Mucosa of stomach (tissue), 1 donor: ENCODE measurements around the gene NFE2L1.
"Not testable (repeated sequence)": the region's sequence is repeated elsewhere in the genome, so short reads cannot be mapped to it uniquely, and the experiment has no call there.

ENCODE experiments used
- H3K27me3 ChIP-seq: one replicate; pipeline ENCODE4 v1.7.0; 2013; ENCODE audit warnings: mild to moderate bottlenecking, low read length; ENCODE audit not compliant: control insufficient read depth, insufficient read depth
- H3K36me3 ChIP-seq: one replicate; pipeline ENCODE4 v1.7.0; 2013; ENCODE audit warnings: low read length; ENCODE audit not compliant: control insufficient read depth, insufficient read depth
- H3K4me1 ChIP-seq: one replicate; pipeline ENCODE4 v1.7.0; 2013; ENCODE audit warnings: mild to moderate bottlenecking, low read length; ENCODE audit not compliant: control insufficient read depth, insufficient read depth
- H3K4me3 ChIP-seq: one replicate; pipeline ENCODE4 v1.7.0; 2013; ENCODE audit warnings: low read length
- H3K9ac ChIP-seq: one replicate; pipeline ENCODE4 v1.7.0; 2013; ENCODE audit warnings: mild to moderate bottlenecking, low read length, moderate library complexity
- H3K9me3 ChIP-seq: one replicate; pipeline ENCODE4 v1.7.0; 2013; ENCODE audit warnings: mild to moderate bottlenecking, low read length, moderate library complexity; ENCODE audit not compliant: control insufficient read depth
- donor health status: Pancreatic carcinoma.

NFE2L1 gene

DNA sequence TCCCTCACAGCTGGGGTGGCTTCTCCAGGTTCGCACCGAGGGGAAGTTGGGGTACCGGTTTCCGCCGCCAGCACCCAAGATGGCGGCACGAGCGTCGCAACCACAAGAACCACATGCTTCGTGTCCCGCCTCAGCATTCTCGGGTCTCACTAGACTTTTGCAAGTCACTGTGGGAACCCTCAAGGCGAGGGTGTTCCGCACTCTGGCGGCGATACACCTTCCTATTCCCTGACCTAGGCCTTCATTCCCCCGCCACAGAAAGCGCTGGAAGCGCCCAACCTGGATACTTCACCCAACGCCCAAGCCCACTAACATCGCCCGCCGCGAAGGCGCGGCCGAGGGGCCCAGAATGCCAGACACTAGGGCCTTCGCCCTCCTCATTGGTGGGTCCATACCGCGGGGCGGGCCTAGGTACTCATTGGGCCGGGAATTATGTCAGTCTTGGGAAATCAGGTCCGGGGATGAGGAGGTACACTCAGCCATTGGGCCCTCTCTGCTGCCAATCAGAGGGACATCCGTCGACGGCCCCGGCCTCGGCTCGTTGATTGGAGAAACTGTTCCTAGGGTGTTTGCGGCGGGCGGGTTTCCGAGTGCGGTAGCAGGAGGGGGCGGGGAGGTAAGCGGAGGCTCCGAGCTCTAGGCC, at the start of gene NFE2L1:
NFE2L1 (plus strand) TSS at position 619 of the 643 bp plus-strand sequence. CDS start 2,760 bp downstream, outside the sequence.
- peak within 1 kb of the TSS; percentile 82 for H3K9ac ChIP-seq
- no peaks in the 10 kb centered on the region for H3K27me3 ChIP-seq
- H3K4me3 ChIP-seq = peak within 1 kb of the TSS; percentile 88
- H3K4me1 ChIP-seq = peaks cover 52% of the 10 kb centered on the region
- no peaks in the 10 kb centered on the region for H3K9me3 ChIP-seq
- H3K36me3 ChIP-seq = no peaks in the 10 kb centered on the region

- Histone ChIP-seq H3K9ac (no peak overlapping the region), H3K27me3 (no peaks in the 10 kb centered on the region), H3K36me3 (no peaks in the 10 kb centered on the region), H3K4me1 (peaks cover 12% of the 10 kb centered on the region), H3K4me3 (no peak overlapping the region), H3K9me3 (no peaks in the 10 kb centered on the region)
These were observed 48.6 kb upstream of the NFE2L1 start for GRCh38 chr17:47999582-47999981.

DNA sequence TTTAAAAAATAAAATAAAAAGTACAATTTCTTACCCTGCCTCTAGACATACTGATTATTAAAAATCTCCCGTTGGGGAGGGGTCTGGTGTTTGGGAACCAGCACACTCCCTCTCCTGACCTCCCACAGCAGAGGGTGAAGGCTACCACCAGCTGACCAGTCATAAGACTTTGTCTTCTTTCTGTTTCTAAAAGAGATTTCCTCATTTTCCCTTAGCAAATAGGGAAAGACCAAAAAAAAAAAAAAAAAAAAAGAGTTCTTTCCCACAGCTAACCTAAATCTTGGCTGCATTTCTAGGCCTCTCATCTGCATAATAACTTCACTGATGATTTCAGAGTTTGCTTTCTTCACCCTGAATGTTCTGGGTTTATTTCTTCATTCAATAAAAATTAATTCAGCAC, 47.0 kb upstream of the NFE2L1 start:
- no peaks in the 10 kb centered on the region for H3K36me3 ChIP-seq
- H3K27me3 ChIP-seq = peaks cover 5% of the 10 kb centered on the region
- peaks cover 12% of the 10 kb centered on the region for H3K4me1 ChIP-seq
- H3K4me3 ChIP-seq = no peak overlapping the region
- H3K9ac ChIP-seq = no peak overlapping the region
- H3K9me3 ChIP-seq = no peaks in the 10 kb centered on the region

DNA sequence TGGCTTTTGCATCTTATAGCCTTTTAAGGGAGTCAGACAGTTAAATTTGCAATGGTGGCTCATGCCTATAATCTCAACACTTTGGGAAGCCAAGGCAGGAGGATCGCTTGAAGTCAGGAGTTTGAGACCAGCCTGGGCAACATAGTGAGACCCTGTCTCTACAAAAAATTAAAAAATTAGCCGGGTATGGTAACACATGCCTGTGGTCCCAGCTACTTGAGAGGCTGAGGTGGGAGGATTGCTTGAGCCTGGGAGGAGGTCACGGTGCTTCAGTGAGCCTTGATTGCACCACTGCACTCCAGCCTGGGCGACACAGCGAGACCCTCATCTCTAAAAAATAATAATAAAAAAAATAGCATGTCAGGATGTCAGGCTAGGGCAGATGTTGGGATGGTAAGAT, 46.5 kb upstream of the NFE2L1 start:
- H3K9me3 ChIP-seq, H3K36me3 ChIP-seq, H3K9ac ChIP-seq, H3K4me3 ChIP-seq, H3K27me3 ChIP-seq: not testable (repeated sequence)
- H3K4me1 ChIP-seq = peaks cover 12% of the 10 kb centered on the region

GRCh38 chr17:48002266-48002915, 45.8 kb upstream of the NFE2L1 start:
- H3K4me3 ChIP-seq = no peak overlapping the region
- peaks cover 12% of the 10 kb centered on the region for H3K4me1 ChIP-seq
- no peak overlapping the region for H3K9ac ChIP-seq
- H3K9me3 ChIP-seq = no peaks in the 10 kb centered on the region
- no peaks in the 10 kb centered on the region for H3K36me3 ChIP-seq
- peaks cover 5% of the 10 kb centered on the region for H3K27me3 ChIP-seq

- Histone ChIP-seq H3K4me1 (peaks cover 12% of the 10 kb centered on the region), H3K4me3 (no peak overlapping the region), H3K36me3 (no peaks in the 10 kb centered on the region), H3K9me3 (no peaks in the 10 kb centered on the region), H3K9ac (no peak overlapping the region), H3K27me3 (peaks cover 5% of the 10 kb centered on the region)
These were observed 45.2 kb upstream of the NFE2L1 start for GRCh38 chr17:48002916-48003416.

- Histone ChIP-seq H3K27me3 (peaks cover 5% of the 10 kb centered on the region), H3K36me3 (no peaks in the 10 kb centered on the region), H3K9ac (no peak overlapping the region), H3K4me3 (no peak overlapping the region), H3K4me1 (peaks cover 12% of the 10 kb centered on the region), H3K9me3 (no peaks in the 10 kb centered on the region)
These were observed 44.6 kb upstream of the NFE2L1 start for GRCh38 chr17:48003417-48004151.

- Histone ChIP-seq H3K27me3 (peaks cover 5% of the 10 kb centered on the region), H3K36me3 (no peaks in the 10 kb centered on the region), H3K9me3 (no peaks in the 10 kb centered on the region), H3K4me1 (peaks cover 12% of the 10 kb centered on the region), H3K4me3 (no peak overlapping the region), H3K9ac (no peak overlapping the region)
These were observed 43.2 kb upstream of the NFE2L1 start for GRCh38 chr17:48004983-48005382.

GRCh38 chr17:48006936-48007709, 41.0 kb upstream of the NFE2L1 start:
- Histone ChIP-seq H3K4me1 (peaks cover 20% of the 10 kb centered on the region), H3K36me3 (no peaks in the 10 kb centered on the region), H3K27me3 (peaks cover 14% of the 10 kb centered on the region)

GRCh38 chr17:48010193-48010592, 38.0 kb upstream of the NFE2L1 start:
- H3K27me3 ChIP-seq = peaks cover 32% of the 10 kb centered on the region

More at GRCh38 chr17:48006936-48007709, 41.0 kb upstream of the NFE2L1 start:
- Histone ChIP-seq H3K9ac (no peak overlapping the region), H3K9me3 (no peaks in the 10 kb centered on the region), H3K4me3 (no peak overlapping the region)

DNA sequence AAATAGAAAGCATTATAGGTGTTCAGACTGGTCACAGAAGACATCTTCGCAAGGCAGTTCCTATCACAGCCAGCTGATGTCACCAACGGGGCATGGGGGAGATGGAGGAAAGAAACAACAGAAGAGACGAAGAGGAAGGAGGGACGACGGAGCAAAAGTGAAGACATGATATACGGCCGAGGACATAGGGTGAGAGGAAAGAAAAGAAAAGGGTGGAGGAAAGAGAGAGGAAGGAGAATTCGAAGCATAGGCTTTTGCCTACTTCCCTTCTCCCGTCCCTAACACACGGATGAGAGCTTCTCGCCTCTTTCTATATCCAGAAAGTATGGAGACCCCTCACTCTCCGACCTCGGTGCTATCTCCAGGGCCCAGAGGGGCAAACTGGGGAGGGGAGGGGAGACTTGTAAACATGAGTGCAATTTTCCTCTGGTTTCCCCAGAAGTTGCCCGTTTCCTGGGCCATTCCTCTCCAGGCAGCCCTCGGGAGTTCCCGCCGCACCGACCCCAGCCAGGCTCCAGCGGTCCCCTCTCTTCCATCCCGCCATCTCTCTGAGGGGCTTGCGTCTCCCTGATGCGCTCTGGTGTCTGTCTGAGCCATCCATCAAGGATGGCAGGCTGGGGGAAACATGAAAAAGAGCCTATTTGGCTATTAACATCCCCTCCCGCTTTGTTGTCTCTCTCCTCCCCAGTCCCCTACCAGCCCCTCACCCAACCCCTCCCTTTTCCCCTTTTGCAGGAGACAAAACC, 36.6 kb upstream of the NFE2L1 start:
- Histone ChIP-seq H3K9ac (no peak overlapping the region), H3K4me1 (peaks cover 13% of the 10 kb centered on the region), H3K4me3 (no peak overlapping the region), H3K9me3 (no peaks in the 10 kb centered on the region), H3K36me3 (no peaks in the 10 kb centered on the region), H3K27me3 (peaks cover 31% of the 10 kb centered on the region)

More at GRCh38 chr17:48010193-48010592, 38.0 kb upstream of the NFE2L1 start:
- Histone ChIP-seq H3K36me3 (no peaks in the 10 kb centered on the region), H3K9me3 (no peaks in the 10 kb centered on the region), H3K9ac (no peak overlapping the region), H3K4me3 (no peak overlapping the region), H3K4me1 (peaks cover 13% of the 10 kb centered on the region)
